ENCODE data around the gene OSTN.
"Not testable (repeated sequence)": the region's sequence is repeated elsewhere in the genome, so short reads cannot be mapped to it uniquely, and the experiment has no call there.

Gene OSTN

DNA sequence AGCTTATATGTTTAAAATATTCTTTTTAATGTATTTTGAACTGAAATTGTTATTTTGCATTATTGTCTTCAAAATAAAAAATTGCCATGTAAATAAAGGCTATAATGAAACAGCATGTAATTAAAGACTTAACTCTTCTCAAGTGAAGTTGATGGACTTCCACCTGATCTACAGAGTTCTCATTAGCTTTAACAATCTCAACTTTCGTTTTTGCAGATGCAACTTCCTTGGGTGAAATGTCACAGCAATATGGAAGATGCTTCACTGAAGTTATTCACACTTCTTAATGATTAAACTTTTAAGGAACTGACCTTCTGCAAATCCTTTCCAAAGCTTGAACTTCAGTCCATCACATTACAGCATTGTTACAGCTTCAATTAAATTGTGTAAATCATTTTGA lies 63.6 kb downstream of the OSTN start:
- in situ Hi-C loops (cut with HindIII; ENCODE audit: low sequenced_read_pairs), result no loop called here

DNA sequence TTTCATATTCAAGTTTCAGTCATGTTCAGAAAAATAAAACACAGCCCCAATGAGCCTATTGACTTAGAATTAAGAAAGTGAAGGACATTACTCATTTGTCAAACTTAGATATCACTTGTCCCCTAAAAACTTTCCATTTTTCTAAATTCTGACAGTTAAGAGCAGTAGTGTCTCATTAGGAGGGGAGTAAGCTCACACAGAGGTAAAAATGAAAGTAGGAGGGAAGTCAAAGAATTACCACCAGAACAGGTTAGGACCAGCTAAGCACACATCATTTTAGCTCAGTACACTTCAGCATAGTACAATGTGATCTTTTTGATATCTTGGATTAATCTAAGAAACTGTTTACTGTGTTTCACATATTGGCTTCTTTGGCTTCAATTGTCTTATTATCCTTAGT lies 64.3 kb downstream of the OSTN start:
- in situ Hi-C loops (cut with HindIII; ENCODE audit: low sequenced_read_pairs), result no loop called here

DNA sequence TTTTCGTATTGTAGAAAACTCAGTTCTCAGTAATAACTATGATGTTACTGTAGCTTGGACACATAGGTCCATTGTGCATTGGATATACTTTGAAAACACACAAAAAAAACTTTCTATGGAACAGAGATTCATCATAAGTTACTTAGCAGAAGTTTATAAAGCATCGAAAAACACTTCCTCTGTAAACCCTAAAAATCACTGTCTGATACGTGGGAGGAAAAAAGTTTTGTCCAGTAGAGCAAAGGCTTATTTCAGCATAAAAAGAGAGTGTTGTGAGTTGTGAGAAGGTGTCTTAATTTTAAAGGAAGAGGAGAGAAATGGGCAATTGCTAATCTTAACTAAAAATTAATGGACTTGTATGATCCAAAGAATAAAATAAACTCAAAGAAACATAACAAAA lies 64.8 kb downstream of the OSTN start:
- in situ Hi-C loops (cut with HindIII; ENCODE audit: low sequenced_read_pairs), result no loop called here

DNA sequence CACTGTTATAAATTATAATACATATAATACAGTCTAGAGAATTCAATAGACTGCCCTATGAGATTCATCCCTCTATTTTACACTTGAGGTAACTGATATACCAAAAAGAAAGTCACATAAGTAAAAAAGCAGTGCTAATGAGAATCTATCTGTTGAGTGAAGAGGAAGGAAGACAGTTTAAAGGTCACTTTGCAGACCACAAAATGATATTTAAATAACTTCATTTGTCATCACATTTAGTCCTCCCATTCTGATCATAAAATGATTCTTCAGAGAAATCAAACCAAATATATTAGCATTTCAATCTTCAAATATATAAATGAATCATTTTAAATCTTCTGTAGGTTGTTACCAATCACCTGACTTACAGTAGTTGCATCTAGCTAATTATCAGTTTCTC lies 69.7 kb downstream of the OSTN start:
- in situ Hi-C loops (cut with HindIII; ENCODE audit: low sequenced_read_pairs), result no loop called here

DNA sequence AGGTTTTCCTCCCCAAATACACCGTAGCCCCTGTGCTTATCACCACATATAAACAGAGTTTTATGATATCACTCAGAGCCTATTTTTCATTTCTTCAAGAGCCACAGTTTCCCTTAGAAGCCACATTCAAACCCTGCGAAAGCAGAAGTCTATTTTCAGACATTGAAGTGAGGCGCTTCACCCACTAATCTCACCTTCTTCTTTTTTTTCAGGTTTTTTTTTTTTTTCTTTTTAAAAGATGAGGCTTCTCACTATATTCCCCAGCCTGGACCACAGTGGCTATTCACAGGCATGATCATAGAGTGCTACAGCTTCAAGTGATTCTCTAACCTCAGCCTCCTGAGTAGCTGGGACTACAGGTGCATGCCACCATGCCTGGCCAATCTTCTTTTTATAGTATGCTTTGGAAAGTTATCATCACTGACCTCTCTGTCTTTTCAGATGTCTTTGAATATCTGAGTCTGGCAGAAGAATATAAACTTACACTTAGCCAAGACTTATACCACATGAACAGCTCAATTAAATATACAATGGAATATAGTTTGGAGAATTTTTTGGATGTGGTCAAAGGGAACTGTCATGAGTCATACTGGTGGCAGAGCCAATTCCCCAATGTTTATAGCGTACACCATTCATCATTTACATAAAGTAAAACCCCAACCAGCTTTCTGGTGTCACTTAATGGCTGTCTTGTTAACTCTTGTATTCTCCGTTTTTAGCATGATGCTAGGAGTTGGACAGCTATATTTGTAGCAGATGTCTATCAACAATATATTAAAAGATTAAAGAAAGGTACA lies 70.4 kb downstream of the OSTN start:
- in situ Hi-C loops (cut with HindIII; ENCODE audit: low sequenced_read_pairs), result no loop called here

DNA sequence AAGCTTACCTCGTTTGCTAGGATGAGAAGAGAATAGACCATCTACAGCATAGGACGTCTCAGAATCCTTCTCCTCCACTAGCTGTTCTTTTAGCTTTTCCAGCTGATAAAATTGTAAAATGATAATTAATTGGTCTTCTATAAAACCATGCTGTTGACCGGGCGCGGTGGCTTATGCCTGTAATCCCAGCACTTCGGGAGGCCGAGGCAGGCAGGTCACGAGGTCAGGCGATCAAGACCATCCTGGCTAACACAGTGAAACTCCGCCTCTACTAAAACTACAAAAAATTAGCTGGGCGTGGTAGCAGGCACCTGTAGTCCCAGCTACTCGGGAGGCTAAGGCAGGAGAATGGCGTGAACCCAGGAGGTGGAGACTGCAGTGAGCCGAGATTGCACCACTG lies 76.2 kb downstream of the OSTN start:
- in situ Hi-C loops (cut with HindIII; ENCODE audit: low sequenced_read_pairs), result not testable (repeated sequence)

DNA sequence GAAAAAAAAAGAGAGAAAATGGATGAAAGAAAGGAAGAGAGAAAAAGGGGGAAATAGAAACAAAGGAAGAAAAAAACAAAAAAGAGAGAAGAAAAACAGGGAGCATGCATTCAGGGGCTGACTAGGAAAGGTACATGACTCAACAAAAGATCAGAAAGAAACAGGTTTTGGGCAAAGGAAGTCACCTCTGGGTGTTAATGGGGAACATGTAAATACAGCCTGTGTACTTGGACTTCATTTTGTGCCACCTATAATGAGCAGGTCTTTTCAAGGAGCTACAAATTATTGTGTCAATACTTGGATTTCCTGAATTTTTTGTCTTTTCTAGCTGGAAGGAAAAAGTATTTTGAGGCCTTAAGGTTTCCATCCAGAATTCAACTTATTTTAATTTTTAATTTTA lies 76.7 kb downstream of the OSTN start:
- in situ Hi-C loops (cut with HindIII; ENCODE audit: low sequenced_read_pairs), result no loop called here

DNA sequence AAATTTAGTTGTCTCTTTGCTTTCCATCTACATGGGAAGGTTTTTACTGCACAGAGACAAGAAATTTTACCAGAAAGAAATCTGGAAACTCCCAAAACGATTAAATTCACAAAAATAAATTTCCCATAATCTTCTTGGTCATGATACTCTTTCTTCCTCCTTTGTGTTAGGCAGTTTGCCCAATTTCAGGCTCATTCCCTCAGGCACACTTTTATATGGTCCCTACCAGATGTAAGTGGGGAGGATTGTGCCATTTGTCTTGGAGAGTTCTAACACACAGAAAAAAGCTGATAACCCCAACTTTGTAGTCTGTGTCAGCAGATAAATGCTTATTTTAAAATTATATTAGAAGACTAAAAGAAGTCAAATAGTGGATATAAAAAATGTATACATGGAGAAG lies 81.1 kb downstream of the OSTN start:
- in situ Hi-C loops (cut with HindIII; ENCODE audit: low sequenced_read_pairs), result no loop called here

DNA sequence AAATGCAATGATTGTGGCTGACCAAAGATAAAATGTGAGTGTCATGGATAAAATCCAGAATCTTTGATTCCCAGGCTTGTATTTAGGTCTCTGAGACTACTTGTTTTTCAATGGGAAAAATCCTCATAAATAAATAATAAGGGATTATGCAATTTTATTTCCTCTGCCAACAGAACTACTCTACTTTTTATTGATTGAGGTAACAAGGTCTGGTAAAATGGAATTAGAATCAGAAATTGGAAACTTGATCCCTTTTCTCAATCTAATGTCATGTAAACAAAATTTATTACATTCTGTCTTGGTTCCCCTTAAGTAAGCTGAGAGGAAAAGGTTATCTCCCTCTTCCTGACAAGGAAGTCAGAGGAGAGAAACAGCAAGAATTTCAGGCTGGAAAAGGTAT lies 81.8 kb downstream of the OSTN start:
- in situ Hi-C loops (cut with HindIII; ENCODE audit: low sequenced_read_pairs), result no loop called here

DNA sequence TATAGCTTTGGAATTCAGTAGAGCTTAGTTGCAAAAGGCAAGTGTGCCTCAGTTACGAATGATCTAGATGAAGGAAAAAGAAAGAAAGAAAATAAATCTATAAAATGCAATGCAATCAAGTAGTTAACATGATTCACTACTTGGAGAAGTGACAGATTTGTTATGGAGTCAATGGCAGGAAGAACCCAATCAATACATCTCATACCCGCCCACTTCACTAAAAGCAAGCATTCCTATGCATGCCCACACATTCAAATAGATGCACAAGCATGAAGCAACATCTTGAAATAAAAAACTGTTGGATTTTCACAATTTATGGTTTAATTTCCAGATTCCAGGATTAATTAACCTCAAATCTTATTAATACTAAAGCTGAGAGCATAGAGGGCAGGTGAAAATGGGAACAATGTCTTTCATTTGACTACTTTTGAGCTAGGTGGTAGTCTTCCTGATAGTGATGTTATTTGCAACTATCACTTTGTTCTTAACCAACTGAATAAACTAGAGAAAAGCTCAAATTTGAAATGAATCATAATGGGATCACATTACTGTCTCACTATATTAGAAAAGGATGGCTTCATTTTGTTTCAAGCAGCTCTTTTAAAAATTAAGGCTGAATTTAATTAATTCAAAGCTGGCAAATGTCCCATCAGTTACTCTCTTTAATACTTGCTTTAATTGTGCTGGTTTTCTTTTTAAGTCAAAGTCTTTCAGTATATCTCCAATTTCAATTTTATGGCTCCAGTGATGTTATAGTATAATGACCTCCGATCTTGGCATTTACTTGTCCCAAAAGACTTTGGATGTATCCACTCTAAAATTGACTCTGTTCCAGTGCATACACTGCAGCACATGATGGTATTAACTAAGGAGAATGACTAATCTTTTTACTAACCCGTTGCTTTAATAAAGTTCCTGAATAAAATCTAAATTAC lies 83.5 kb downstream of the OSTN start:
- in situ Hi-C loops (cut with HindIII; ENCODE audit: low sequenced_read_pairs), result no loop called here

DNA sequence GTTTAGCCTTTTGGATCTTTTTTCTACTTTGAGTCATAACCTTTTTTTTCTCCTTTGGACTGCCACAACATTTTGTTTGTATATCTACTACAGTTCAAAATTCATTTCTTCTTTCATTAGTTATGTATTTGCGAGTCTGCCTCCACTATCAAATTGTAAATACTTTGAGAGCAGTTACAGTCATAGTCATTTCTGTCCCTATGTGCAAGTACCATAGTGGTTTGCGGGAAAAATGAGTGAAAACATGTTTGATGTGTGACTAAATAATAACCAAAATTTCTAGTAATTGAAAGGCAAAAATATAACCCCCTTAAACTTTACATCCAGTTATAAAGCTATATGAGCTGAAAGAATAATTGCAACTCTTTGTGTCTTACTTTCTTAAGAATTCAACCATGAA lies 84.4 kb downstream of the OSTN start:
- in situ Hi-C loops (cut with HindIII; ENCODE audit: low sequenced_read_pairs), result no loop called here

DNA sequence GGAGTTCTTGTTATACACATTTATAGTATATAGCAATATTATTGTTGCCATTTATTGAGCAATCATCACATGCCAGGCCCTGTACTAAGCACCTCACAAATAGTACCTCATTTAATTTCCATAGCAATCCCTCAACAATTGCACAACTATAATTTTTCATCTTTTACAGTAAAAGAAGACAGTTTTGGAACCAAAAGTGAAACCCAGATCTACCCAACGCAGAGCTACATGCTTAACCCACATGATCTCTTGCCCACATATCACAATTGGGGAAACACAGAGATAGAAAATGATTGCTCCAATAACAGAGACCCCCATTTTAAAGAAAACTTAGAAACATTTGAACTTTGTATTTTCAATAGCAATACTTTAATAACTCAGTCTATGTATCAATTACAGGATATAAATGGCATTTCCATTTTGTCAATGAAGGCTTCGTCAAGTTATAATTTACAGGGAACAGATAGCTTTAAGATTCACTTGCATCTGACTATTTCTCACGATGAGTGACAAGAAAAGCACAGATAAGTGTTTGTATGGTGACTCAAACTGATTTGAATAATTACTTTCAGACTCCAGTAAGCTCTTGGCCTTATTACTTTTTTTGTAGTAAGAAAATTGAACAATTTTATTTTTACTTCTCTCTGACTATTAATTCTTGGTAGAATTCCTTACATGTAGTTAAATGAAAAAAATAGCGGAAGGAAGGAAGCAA lies 91.4 kb downstream of the OSTN start:
- in situ Hi-C loops (cut with HindIII; ENCODE audit: low sequenced_read_pairs), result no loop called here

DNA sequence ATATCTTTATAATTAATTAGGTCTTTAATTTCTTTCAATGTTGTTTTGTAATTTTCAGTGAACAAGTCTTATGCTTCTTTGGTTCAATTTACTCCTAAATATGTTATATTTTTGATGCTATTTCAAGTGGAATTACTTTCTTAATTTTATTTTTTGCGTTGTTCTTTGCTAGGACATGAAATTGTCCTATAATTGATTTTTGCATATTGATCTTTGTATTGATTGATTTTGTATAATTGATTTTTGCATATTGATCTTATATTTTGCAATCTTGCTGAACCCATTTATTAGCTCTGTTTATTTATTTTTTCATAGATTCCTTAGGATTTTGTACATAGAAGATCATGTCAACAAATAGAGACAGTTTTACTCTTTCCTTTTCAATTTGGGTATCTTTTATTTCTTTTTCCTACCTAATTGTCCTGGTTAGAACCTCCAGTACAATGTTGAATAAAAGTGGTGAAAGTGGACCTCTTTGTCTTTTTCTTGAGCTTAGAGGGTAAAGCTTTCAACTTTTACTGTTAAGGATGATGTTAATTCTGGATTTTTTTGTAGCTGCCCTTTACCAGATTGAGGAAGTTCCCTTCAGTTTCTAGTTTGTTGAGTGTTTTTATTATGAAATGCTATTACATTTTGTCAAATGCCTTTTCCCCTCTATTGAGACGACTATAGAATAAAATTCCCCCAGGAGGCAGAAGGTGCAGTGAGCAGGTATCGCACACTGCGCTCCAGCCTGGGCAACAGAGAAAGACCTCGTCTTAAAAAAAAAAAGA lies 93.4 kb downstream of the OSTN start:
- in situ Hi-C loops (cut with HindIII; ENCODE audit: low sequenced_read_pairs), result no loop called here

DNA sequence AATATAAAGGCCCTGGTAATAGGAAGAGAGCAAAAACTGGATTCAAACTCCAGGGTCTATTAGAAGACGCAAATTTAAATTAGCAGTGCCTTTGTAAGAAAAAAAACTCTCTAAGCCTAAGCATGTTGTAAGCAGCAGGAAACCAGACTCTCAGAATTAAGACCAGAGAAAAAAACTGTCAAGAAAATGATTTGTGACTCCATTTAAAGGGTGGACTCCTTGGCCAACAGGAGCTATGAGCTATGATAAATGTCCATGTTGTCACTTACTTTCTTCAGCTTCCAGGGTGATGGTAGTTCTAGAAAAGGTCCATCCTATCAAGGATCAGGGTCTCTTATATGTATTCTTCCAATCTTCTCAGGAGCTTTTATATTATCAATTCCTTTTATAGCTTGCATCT lies 95.2 kb downstream of the OSTN start:
- in situ Hi-C loops (cut with HindIII; ENCODE audit: low sequenced_read_pairs), result no loop called here

DNA sequence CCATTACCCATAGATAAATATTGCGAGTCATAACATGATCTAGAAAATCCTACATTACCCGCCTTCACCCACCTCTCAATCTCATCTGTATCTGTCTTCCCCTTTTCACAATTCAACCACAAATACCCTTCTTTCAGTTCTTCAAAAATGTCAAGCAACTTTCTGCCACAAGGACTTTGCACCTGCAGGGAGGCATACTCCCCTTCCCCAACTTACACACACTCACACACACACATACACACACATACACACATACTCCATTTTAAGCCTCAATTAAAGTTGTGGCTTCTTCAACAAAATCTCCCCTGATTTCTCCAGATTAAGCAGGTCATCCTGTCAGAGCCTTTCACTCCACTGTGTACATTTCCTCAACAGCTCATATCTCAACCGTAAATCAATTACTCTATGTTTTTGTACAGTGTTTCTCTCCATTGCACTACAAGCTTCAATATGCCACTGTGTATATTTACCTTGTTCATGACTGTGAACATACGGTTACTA lies 97.0 kb downstream of the OSTN start:
- in situ Hi-C loops (cut with HindIII; ENCODE audit: low sequenced_read_pairs), result no loop called here

DNA sequence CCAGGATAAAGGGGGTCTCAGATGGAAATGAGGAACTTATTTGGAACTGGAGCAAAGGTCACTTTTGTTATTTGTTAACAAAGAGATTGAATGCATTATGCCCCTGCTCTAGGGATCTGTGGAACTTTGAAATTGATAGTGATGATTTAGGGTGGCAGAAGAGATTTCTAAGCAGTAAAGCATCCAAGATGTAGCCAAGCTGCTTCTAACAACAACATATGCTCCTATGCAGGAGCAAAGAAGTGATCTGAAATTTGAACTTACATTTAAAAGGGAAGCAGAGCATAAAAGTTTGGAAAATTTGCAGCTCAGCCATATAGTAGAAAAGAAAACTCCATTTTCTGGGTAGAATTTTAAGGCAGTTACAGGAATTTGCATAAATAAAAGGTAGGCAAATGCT lies 99.8 kb downstream of the OSTN start:
- in situ Hi-C loops (cut with HindIII; ENCODE audit: low sequenced_read_pairs), result no loop called here

DNA sequence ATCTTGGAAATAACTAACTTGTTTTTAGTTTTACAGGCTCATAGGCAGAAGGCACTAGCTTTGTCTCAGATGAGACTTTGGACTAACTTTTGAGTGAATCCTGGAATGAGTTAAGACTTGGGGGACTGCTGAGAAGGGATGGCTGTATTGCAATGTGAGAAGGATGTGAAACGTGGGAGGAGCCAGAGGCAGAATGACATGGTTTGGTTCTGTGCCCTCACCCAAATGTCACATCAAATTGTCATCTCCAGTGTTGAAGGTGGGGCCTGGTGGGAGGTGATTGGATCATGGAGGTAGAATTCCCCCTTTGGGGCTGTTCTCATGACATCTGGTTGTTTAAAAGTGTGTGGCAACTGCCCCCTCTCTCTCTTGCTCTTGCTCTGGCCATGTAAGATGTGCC lies 101.4 kb downstream of the OSTN start:
- in situ Hi-C loops (cut with HindIII; ENCODE audit: low sequenced_read_pairs), result no loop called here

DNA sequence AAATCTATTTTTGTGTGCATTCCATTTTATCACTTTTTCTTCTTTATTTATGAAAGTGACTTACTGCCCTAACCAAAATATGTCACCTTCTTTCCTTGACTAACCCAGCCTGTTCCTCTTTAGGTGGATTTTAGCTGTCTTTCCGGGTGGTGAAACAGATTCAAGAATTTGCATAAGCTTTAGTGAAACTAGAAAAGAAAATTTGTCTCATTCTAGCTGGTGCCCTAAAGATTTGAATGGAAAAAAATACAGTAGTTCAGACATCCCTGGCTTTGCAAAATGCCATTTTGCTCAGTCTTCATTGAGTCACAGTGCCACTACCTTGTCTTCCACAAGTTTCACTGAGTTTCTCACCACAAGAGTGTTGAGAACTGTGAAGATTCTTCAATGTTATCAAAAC lies 102.0 kb downstream of the OSTN start:
- in situ Hi-C loops (cut with HindIII; ENCODE audit: low sequenced_read_pairs), result no loop called here

DNA sequence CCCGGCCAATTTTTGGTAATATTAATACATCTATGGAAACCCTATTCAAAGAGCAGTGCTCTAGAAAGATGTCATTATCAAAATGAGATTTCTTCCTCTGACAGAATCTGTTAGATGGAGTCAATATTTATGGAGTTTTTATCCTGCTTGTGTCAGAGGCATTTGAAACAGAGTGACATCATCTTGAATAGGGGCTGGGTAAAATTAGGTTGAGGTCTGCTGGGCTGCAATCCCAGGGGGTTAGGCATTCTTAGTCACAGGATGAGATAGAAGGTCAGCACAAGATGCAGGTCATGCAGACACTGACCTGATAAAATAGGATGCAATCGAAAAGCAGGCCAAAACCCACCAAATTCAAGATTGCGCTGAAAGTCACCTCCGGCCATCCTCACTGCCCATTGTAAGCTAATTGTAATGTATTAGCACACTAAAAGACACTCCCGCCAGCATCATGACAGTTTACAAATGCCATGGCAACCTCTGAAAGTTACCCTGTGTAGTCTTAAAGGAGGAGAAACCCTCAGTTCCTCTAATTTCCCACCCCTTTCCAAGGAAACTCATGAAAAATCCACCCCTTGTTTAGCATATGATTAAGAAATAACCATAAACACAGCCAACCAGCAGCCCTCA lies 102.9 kb downstream of the OSTN start:
- in situ Hi-C loops (cut with HindIII; ENCODE audit: low sequenced_read_pairs), result no loop called here

DNA sequence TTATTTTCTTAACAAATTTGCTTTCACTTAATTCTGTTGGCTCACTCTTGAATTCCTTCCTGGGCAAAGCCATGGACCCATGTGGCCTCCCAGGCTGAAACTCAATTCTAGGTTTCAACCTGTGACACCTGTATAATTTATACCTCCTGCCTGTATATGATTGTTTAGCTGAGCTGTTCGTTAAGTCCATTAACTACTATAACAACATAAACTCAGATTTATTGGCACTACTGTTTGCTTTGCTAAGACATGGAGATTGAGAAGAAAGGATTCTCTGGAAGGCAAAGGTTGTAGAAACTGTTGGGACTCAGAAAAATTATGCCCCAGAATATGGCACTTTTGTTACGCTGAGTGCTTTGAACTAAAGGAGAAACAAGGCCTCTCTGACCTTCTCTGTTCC lies 103.4 kb downstream of the OSTN start:
- in situ Hi-C loops (cut with HindIII; ENCODE audit: low sequenced_read_pairs), result no loop called here
